HL-60 (cell line): ENCODE data around the gene GALNT12.

Experiments used
- POLR2AphosphoS5 ChIP-seq: IDR thresholded peaks from 2 replicates; pipeline ENCODE4 v1.6.1; 2012; ENCODE audit warnings: low read depth
- TF ChIP-seq, protein P1 (sequence below): IDR thresholded peaks from one replicate; pipeline ENCODE4 v1.5.1; 2011; ENCODE audit warnings: low read length, control low read depth, inconsistent platforms; ENCODE audit not compliant: insufficient read depth

GRCh38 chr9:98883276-98883675 lies 75.8 kb downstream of the GALNT12 start:
- TF ChIP-seq, protein P1, sequence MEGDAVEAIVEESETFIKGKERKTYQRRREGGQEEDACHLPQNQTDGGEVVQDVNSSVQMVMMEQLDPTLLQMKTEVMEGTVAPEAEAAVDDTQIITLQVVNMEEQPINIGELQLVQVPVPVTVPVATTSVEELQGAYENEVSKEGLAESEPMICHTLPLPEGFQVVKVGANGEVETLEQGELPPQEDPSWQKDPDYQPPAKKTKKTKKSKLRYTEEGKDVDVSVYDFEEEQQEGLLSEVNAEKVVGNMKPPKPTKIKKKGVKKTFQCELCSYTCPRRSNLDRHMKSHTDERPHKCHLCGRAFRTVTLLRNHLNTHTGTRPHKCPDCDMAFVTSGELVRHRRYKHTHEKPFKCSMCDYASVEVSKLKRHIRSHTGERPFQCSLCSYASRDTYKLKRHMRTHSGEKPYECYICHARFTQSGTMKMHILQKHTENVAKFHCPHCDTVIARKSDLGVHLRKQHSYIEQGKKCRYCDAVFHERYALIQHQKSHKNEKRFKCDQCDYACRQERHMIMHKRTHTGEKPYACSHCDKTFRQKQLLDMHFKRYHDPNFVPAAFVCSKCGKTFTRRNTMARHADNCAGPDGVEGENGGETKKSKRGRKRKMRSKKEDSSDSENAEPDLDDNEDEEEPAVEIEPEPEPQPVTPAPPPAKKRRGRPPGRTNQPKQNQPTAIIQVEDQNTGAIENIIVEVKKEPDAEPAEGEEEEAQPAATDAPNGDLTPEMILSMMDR = no peak
- TF ChIP-seq POLR2AphosphoS5 = no peak
